Effector CD4-positive, alpha-beta T cell (primary cell): ENCODE data around the gene INSRR.

Source experiments
- DNase-seq: peaks from one replicate; pipeline ENCODE4 v3.0.0-alpha.2; 2020

INSRR gene

GRCh38 chr1:156804026-156804425, 54.9 kb downstream of the INSRR start:
- no peak for DNase-seq

GRCh38 chr1:156803086-156803851, 55.6 kb downstream of the INSRR start:
- DNase-seq, result no peak

GRCh38 chr1:156802421-156802935, 56.4 kb downstream of the INSRR start:
- no peak for DNase-seq

- no peak for DNase-seq
Observed at GRCh38 chr1:156801409-156802121, 57.4 kb downstream of the INSRR start.

GRCh38 chr1:156797212-156797871, 61.6 kb downstream of the INSRR start:
- peak; percentile 50 for DNase-seq

- no peak for DNase-seq
Observed at GRCh38 chr1:156796340-156797097, 62.4 kb downstream of the INSRR start.

GRCh38 chr1:156795787-156796186, 63.1 kb downstream of the INSRR start:
- no peak for DNase-seq

GRCh38 chr1:156795374-156795733, 63.6 kb downstream of the INSRR start:
- no peak for DNase-seq

GRCh38 chr1:156794506-156795373, 64.2 kb downstream of the INSRR start:
- no peak for DNase-seq
